H1 (cell line): ENCODE measurements around the gene ARHGEF7. TPM values are rescaled to one million over a fixed set of nuclear protein-coding genes. Genes with fewer than 3 reads are reported as not detected.

ENCODE experiments used
- CTCF ChIA-PET: fragments of 300-600 bp; sonication (Branson Sonifier 250); formaldehyde crosslinking; loops from one replicate; lab custom pipeline; 2021; ENCODE audit not compliant: partially characterized antibody; lab: Charles Lee
- POLR2A ChIA-PET: fragments of 300-600 bp; sonication (Branson Sonifier 250); formaldehyde crosslinking; loops from one replicate; lab custom pipeline; 2021; ENCODE audit warnings: inconsistent platforms; ENCODE audit not compliant: partially characterized antibody; lab: Charles Lee
- DNase-seq, 2 experiments: peaks; one replicate each; pipeline versions ENCODE4 v3.0.0 to v3.0.0-alpha.2; 2010 to 2022; ENCODE audit warnings: low spot score in 2 of 2, low read depth in 1 of 2, mixed read lengths in 1 of 2
- FAIRE-seq: peaks from 2 replicates; lab custom pipeline; 2011; peaks lifted over from hg19 to GRCh38; lab: Jason Lieb, UNC
- H2AFZ ChIP-seq: 2 replicates; pipeline ENCODE4 v1.8.1; 2012; ENCODE audit warnings: low read length, inconsistent platforms
- H2AK5ac ChIP-seq: 2 replicates; pipeline ENCODE4 v1.6.1; 2013; ENCODE audit warnings: low read depth, low read length
- H2BK120ac ChIP-seq: replicated peaks from 2 replicates; pipeline ENCODE3; 2013; ENCODE audit warnings: low read depth, low read length, inconsistent platforms
- H2BK12ac ChIP-seq: 2 replicates; pipeline ENCODE4 v1.6.1; 2013; ENCODE audit warnings: low read depth, low read length
- H2BK15ac ChIP-seq: 2 replicates; pipeline ENCODE4 v1.6.1; 2013; ENCODE audit warnings: low read length
- H2BK20ac ChIP-seq: 2 replicates; pipeline ENCODE4 v1.6.1; 2013; ENCODE audit warnings: low read length
- H2BK5ac ChIP-seq: 2 replicates; pipeline ENCODE4 v1.6.1; 2013; ENCODE audit warnings: low read depth, low read length
- H3K14ac ChIP-seq: 2 replicates; pipeline ENCODE4 v1.6.1; 2013; ENCODE audit warnings: inconsistent platforms; ENCODE audit not compliant: insufficient read length
- H3K18ac ChIP-seq: 2 replicates; pipeline ENCODE4 v1.6.1; 2013; ENCODE audit warnings: low read length; ENCODE audit errors: extremely low read depth
- H3K23ac ChIP-seq: 2 replicates; pipeline ENCODE4 v1.6.1; 2013; ENCODE audit warnings: inconsistent platforms; ENCODE audit not compliant: insufficient read length
- H3K23me2 ChIP-seq: 2 replicates; pipeline ENCODE4 v1.6.1; 2013; ENCODE audit warnings: low read depth, low read length
- H3K27ac ChIP-seq: 2 replicates; pipeline ENCODE4 v1.6.1; 2011; ENCODE audit warnings: low read depth, low read length, inconsistent platforms
- H3K27me3 ChIP-seq, 4 experiments: replicated peaks in 1 of 4; 1 replicate in 1 of 4; 2 replicates in 3 of 4; pipeline versions ENCODE4 v1.6.1 to v1.8.1; 2011 to 2013; ENCODE audit warnings: low read length in 3 of 4, mild to moderate bottlenecking in 3 of 4, inconsistent platforms in 2 of 4, mixed read lengths in 2 of 4, moderate library complexity in 1 of 4; ENCODE audit not compliant: control insufficient read depth in 3 of 4, insufficient read depth in 3 of 4; ENCODE audit errors: extremely low read depth in 1 of 4
- H3K36me3 ChIP-seq, 4 experiments: 2 replicates each; pipeline versions ENCODE4 v1.6.1 to v1.8.1; 2011 to 2013; ENCODE audit warnings: mild to moderate bottlenecking in 4 of 4, low read length in 3 of 4, moderate library complexity in 2 of 4, control low read depth in 1 of 4, inconsistent platforms in 1 of 4; ENCODE audit not compliant: insufficient read depth in 4 of 4, control insufficient read depth in 2 of 4
- H3K4ac ChIP-seq: replicated peaks from 2 replicates; pipeline ENCODE3; 2013; ENCODE audit warnings: low read length, low read depth, mixed read lengths, inconsistent platforms; ENCODE audit not compliant: insufficient read length
- H3K4me1 ChIP-seq, 4 experiments: replicated peaks in 1 of 4; 1 replicate in 1 of 4; 2 replicates in 3 of 4; pipeline versions ENCODE4 v1.6.1 to v1.8.1; 2011 to 2013; ENCODE audit warnings: low read length in 3 of 4, inconsistent platforms in 2 of 4, mixed read lengths in 1 of 4; ENCODE audit not compliant: insufficient read depth in 4 of 4, control insufficient read depth in 3 of 4
- H3K4me2 ChIP-seq, 2 experiments: 2 replicates each; pipeline versions ENCODE4 v1.6.1 to v1.8.1; 2011 to 2013; ENCODE audit warnings: low read depth in 2 of 2, low read length in 2 of 2, control low read depth in 1 of 2, inconsistent platforms in 1 of 2, mild to moderate bottlenecking in 1 of 2; ENCODE audit not compliant: insufficient read depth in 1 of 2
- H3K4me3 ChIP-seq, 4 experiments: fragments of 200-600, 300-600 bp in 1 of 4; sonication (generic), shearing (Covaris generic), sonication (Bioruptor Twin) in 1 of 4; 2 replicates each; pipeline versions ENCODE4 v1.5.1 to v1.8.1; 2011 to 2016; ENCODE audit warnings: low read length in 4 of 4, low read depth in 3 of 4, control low read depth in 2 of 4, inconsistent platforms in 2 of 4, mild to moderate bottlenecking in 2 of 4, mixed read lengths in 1 of 4, moderate library complexity in 1 of 4; ENCODE audit not compliant: insufficient read depth in 2 of 4; ENCODE audit errors: extremely low read depth in 1 of 4
- H3K56ac ChIP-seq: replicated peaks from 2 replicates; pipeline ENCODE3; 2013; ENCODE audit warnings: low read depth, mild to moderate bottlenecking, mixed read lengths, low read length, inconsistent platforms; ENCODE audit not compliant: insufficient read length
- H3K79me1 ChIP-seq: 2 replicates; pipeline ENCODE4 v1.6.1; 2013; ENCODE audit warnings: low read depth, low read length, control low read depth
- H3K79me2 ChIP-seq, 2 experiments: 2 replicates each; pipeline versions ENCODE4 v1.6.1 to v1.8.1; 2012 to 2013; ENCODE audit warnings: low read length in 2 of 2, mild to moderate bottlenecking in 2 of 2, inconsistent platforms in 1 of 2; ENCODE audit not compliant: insufficient read depth in 2 of 2, control insufficient read depth in 1 of 2
- H3K9ac ChIP-seq, 4 experiments: replicated peaks in 1 of 4; 1 replicate in 1 of 4; 2 replicates in 3 of 4; pipeline versions ENCODE4 v1.6.1 to v1.8.1; 2011 to 2013; ENCODE audit warnings: low read depth in 3 of 4, low read length in 3 of 4, control low read depth in 2 of 4, mild to moderate bottlenecking in 2 of 4, moderate library complexity in 2 of 4, inconsistent platforms in 1 of 4; ENCODE audit errors: extremely low read depth in 1 of 4
- H3K9me3 ChIP-seq, 2 experiments: 2 replicates each; pipeline versions ENCODE4 v1.6.1 to v1.8.1; 2012 to 2013; ENCODE audit warnings: mild to moderate bottlenecking in 2 of 2, moderate library complexity in 2 of 2, control low read depth in 1 of 2, inconsistent platforms in 1 of 2, low read depth in 1 of 2, low read length in 1 of 2, mixed read lengths in 1 of 2; ENCODE audit not compliant: insufficient read depth in 2 of 2
- H4K20me1 ChIP-seq, 2 experiments: replicated peaks in 1 of 2; 2 replicates each; pipeline versions ENCODE3 to v1.8.1; 2011 to 2013; ENCODE audit warnings: inconsistent platforms in 2 of 2, low read length in 2 of 2, mild to moderate bottlenecking in 1 of 2; ENCODE audit not compliant: insufficient read depth in 2 of 2, control insufficient read depth in 1 of 2
- H4K5ac ChIP-seq: 2 replicates; pipeline ENCODE4 v1.6.1; 2013; ENCODE audit warnings: low read length, low read depth, mixed read lengths, inconsistent platforms; ENCODE audit not compliant: insufficient read length
- H4K8ac ChIP-seq: 2 replicates; pipeline ENCODE4 v1.8.0; 2013; ENCODE audit warnings: mild to moderate bottlenecking, moderate library complexity, low read length, inconsistent platforms; ENCODE audit not compliant: insufficient read depth; ENCODE audit errors: extremely low read depth
- H4K91ac ChIP-seq: replicated peaks from 2 replicates; pipeline ENCODE3; 2013; ENCODE audit warnings: low read length, mixed read lengths, inconsistent platforms; ENCODE audit not compliant: insufficient read length
- CHD1 ChIP-seq: IDR thresholded peaks from 2 replicates; pipeline ENCODE4 v1.6.1; 2012; ENCODE audit warnings: low read depth, low read length, improper control_type of control experiment
- NANOG ChIP-seq: IDR thresholded peaks from 2 replicates; pipeline ENCODE4 v1.6.1; 2011; ENCODE audit warnings: low read length, low read depth, mild to moderate bottlenecking, inconsistent platforms; ENCODE audit not compliant: insufficient read depth, poor library complexity, severe bottlenecking
- WGBS, 2 experiments: shearing (Covaris generic) in 1 of 2; methylation state at CpG; one replicate each; pipeline versions ENCODE4 v1.1.6 to v1.1.7; 2013 to 2015; ENCODE audit warnings: low lambda C conversion rate in 2 of 2, mixed read lengths in 2 of 2, inconsistent platforms in 1 of 2, low coverage in 1 of 2, missing lambda C conversion rate in 1 of 2; ENCODE audit not compliant: insufficient replicate concordance in 2 of 2, insufficient coverage in 1 of 2, insufficient read length in 1 of 2; ENCODE audit errors: extremely low coverage in 1 of 2, missing lambda C conversion rate in 1 of 2; 5-methylcytosine and 5-hydroxymethylcytosine counted together
- polyA plus RNA-seq, 7 experiments: library from polyadenylated mRNA; depleted of rRNA in 3 of 7; stranded (reverse) in 5 of 7; unstranded in 2 of 7; fragments of >200 nt in 5 of 7; fragments of 200-250 nt in 2 of 7; gene quantifications; 1 replicate in 5 of 7; 2 replicates in 1 of 7; 4 replicates in 1 of 7; pipeline versions ENCODE4 v1.2.1 to v1.2.3, GENCODE V29; 2011 to 2013; ENCODE audit warnings: missing spikeins in 2 of 7, mixed read lengths in 2 of 7
- total RNA-seq: library from RNA; stranded (reverse); fragmentation: NEBNext Ultra II Directional; extraction: Animal tissue kit (Norgen Biotek cat#: 25700); gene quantifications from 2 replicates; pipeline ENCODE4 v1.2.1, GENCODE V29; 2021

ARHGEF7 gene
- total and polyA plus RNA-seq, 2 of the 8 experiments (the other 6 are each of a cell fraction or from before 2014, with no cell fraction given), result 26.2 to 56.5 TPM

GRCh38 chr13:111178402-111178801 lies 63.3 kb downstream of the ARHGEF7 start:
- WGBS, 2 experiments, result 96% methylated on average over 4 of the region's 4 CpGs; no CpG with 5 or more reads in 1 of the 2 experiments

More at GRCh38 chr13:111178402-111178801, 63.3 kb downstream of the ARHGEF7 start:
- H3K9ac ChIP-seq, result no peak overlapping the region
- H3K27me3 ChIP-seq, result no peaks in the 10 kb centered on the region
- FAIRE-seq, result no peak
- no peak overlapping the region for H2BK5ac ChIP-seq
- H2AK5ac ChIP-seq, result no peak overlapping the region
- no peaks in the 10 kb centered on the region for H3K23me2 ChIP-seq
- peaks cover 3 to 95% of the 10 kb centered on the region in 2 experiments for H3K79me2 ChIP-seq
- TF ChIP-seq CHD1 (no peak), NANOG (no peak)
- no peak overlapping the region for H2AFZ ChIP-seq
- no peak overlapping the region for H4K91ac ChIP-seq
- H3K36me3 ChIP-seq, result no peaks in the 10 kb centered on the region; a peak in 1 of 8 replicates
- CTCF ChIA-PET, result interaction anchor here (0.8 to 1.6 kb wide), 3 partner anchors 20 to 234 kb away, joined by 3 to 4 read pairs (median 3); no protein-coding TSS in a partner anchor
- peaks cover 38% of the 10 kb centered on the region for H3K79me1 ChIP-seq
- peaks cover 0 to 4% (median 1%) of the 10 kb centered on the region in 4 experiments; a peak in 3 of 7 replicates for H3K4me1 ChIP-seq
- no peak overlapping the region for H2BK12ac ChIP-seq
- no peak overlapping the region for H3K18ac ChIP-seq
- no peak for DNase-seq
- H3K23ac ChIP-seq, result no peak overlapping the region
- no peak overlapping the region for H3K56ac ChIP-seq
- H4K8ac ChIP-seq, result no peak overlapping the region; the same call in 1 of the 2 replicates
- H3K14ac ChIP-seq, result no peak overlapping the region
- no peak overlapping the region for H3K4me2 ChIP-seq
- no peak overlapping the region for H3K4ac ChIP-seq
- H3K9me3 ChIP-seq, result no peaks in the 10 kb centered on the region
- no peak overlapping the region for H4K5ac ChIP-seq
- no peak overlapping the region for H3K4me3 ChIP-seq
- no peak overlapping the region for H2BK20ac ChIP-seq
- no peak overlapping the region for H2BK15ac ChIP-seq
- H2BK120ac ChIP-seq, result no peak overlapping the region
- H4K20me1 ChIP-seq, result peaks cover 20 to 38% of the 10 kb centered on the region in 2 experiments
- POLR2A ChIA-PET, result interaction anchor here (1.4 kb wide), 1 partner anchor 10 kb away, joined by 3 read pairs; no protein-coding TSS in a partner anchor
- H3K27ac ChIP-seq, result no peak overlapping the region
